Tibial artery (tissue), 4 donors: ENCODE data around the gene FAT4.

Experiments used
- DNase-seq, 2 donors: peaks; one replicate each; pipeline ENCODE4 v3.0.0-alpha.2; 2019
- H3K27ac ChIP-seq, 2 donors: fragments of 200-600 bp; sonication (generic) in 1 of 2; 1 replicate in 1 of 2; 2 replicates in 1 of 2; pipeline ENCODE4 v1.5.1; 2018 to 2019; ENCODE audit warnings: mild to moderate bottlenecking in 1 of 2
- H3K27me3 ChIP-seq, 2 donors: fragments of 200-600 bp; sonication (generic) in 1 of 2; one replicate each; pipeline versions ENCODE4 v1.5.1 to v1.6.0; 2016 to 2019
- H3K36me3 ChIP-seq, 3 donors: fragments of 200-600 bp; sonication (generic) in 2 of 3; one replicate each; pipeline ENCODE4 v1.5.1; 2016 to 2019; ENCODE audit warnings: mild to moderate bottlenecking in 2 of 3
- H3K4me1 ChIP-seq, 4 donors: fragments of 200-600 bp; sonication (generic) in 2 of 4; 1 replicate in 3 of 4; 2 replicates in 1 of 4; pipeline ENCODE4 v1.5.1; 2016 to 2019
- H3K4me3 ChIP-seq, 2 donors: fragments of 200-600 bp; sonication (generic) in 1 of 2; 1 replicate in 1 of 2; 2 replicates in 1 of 2; pipeline ENCODE4 v1.5.1; 2018 to 2019; ENCODE audit warnings: mild to moderate bottlenecking in 2 of 2
- H3K9me3 ChIP-seq, 3 donors: fragments of 200-600 bp; sonication (generic) in 1 of 3; one replicate each; pipeline ENCODE4 v1.5.1; 2016 to 2019
- CTCF ChIP-seq, 2 experiments: fragments of 200-600 bp in 1 of 2; fragments of 450-650 bp in 1 of 2; IDR thresholded peaks; one replicate each; pipeline ENCODE4 v1.5.1; 2017 to 2019; ENCODE audit warnings: antibody characterized with exemption in 2 of 2, mild to moderate bottlenecking in 1 of 2, moderate library complexity in 1 of 2
- intact Hi-C: fragments of 100-400 bp; cut with DNase I; formaldehyde crosslinking; loops from one replicate; pipeline ENCODE4 v1.15.0; 2023; ENCODE audit warnings: low total_unique reads

The FAT4 gene

GRCh38 chr4:125350470-125351135, 35.8 kb downstream of the FAT4 start:
- intact Hi-C loops, result no loop called here
- no peak overlapping the region for H3K27ac ChIP-seq
- no peak overlapping the region for H3K4me3 ChIP-seq
- no peaks in the 10 kb centered on the region for H3K36me3 ChIP-seq
- peaks cover 0 to 29% (median 0%) of the 10 kb centered on the region in 4 donors for H3K4me1 ChIP-seq
- no peak for TF ChIP-seq CTCF (IDR thresholded peaks at IDR 0.05)
- H3K27me3 ChIP-seq, result no peaks in the 10 kb centered on the region
- no peak for DNase-seq
- no peaks in the 10 kb centered on the region for H3K9me3 ChIP-seq

- H3K27ac ChIP-seq, result no peak overlapping the region
- no peak for TF ChIP-seq CTCF (IDR thresholded peaks at IDR 0.05)
- DNase-seq, result no peak
Measured at GRCh38 chr4:125352521-125352920, 37.8 kb downstream of the FAT4 start.

GRCh38 chr4:125353131-125353530, 38.4 kb downstream of the FAT4 start:
- H3K27me3 ChIP-seq, result no peaks in the 10 kb centered on the region
- no peaks in the 10 kb centered on the region for H3K9me3 ChIP-seq
- H3K36me3 ChIP-seq, result no peaks in the 10 kb centered on the region
- peaks cover 0 to 30% (median 0%) of the 10 kb centered on the region in 4 donors for H3K4me1 ChIP-seq
- H3K4me3 ChIP-seq, result no peak overlapping the region
- TF ChIP-seq CTCF (IDR thresholded peaks at IDR 0.05), result no peak
- H3K27ac ChIP-seq, result no peak overlapping the region
- intact Hi-C loops, result no loop called here
- DNase-seq, result no peak

More at GRCh38 chr4:125352521-125352920, 37.8 kb downstream of the FAT4 start:
- Histone ChIP-seq H3K9me3 (no peaks in the 10 kb centered on the region), H3K27me3 (no peaks in the 10 kb centered on the region), H3K36me3 (no peaks in the 10 kb centered on the region), H3K4me1 (peaks cover 0 to 26% (median 0%) of the 10 kb centered on the region in 4 donors), H3K4me3 (no peak overlapping the region)
- intact Hi-C loops, result no loop called here

GRCh38 chr4:125355791-125356190, 41.0 kb downstream of the FAT4 start:
- Histone ChIP-seq H3K4me1 (peaks cover 0 to 36% (median 0%) of the 10 kb centered on the region in 4 donors), H3K9me3 (no peaks in the 10 kb centered on the region), H3K4me3 (no peak overlapping the region), H3K27me3 (no peaks in the 10 kb centered on the region), H3K36me3 (no peaks in the 10 kb centered on the region), H3K27ac (no peak overlapping the region)
- no peak for TF ChIP-seq CTCF (IDR thresholded peaks at IDR 0.05)
- intact Hi-C loops, result no loop called here
- no peak for DNase-seq

- DNase-seq, result no peak
- Histone ChIP-seq H3K9me3 (no peaks in the 10 kb centered on the region), H3K36me3 (no peaks in the 10 kb centered on the region), H3K27ac (no peak overlapping the region), H3K4me1 (peaks cover 0 to 33% (median 0%) of the 10 kb centered on the region in 4 donors), H3K27me3 (no peaks in the 10 kb centered on the region), H3K4me3 (no peak overlapping the region)
- intact Hi-C loops, result no loop called here
- no peak for TF ChIP-seq CTCF (IDR thresholded peaks at IDR 0.05)
Measured at GRCh38 chr4:125357675-125358074, 42.9 kb downstream of the FAT4 start.
